DMS 273 (cell line): ENCODE data around the gene SLC35G4.
"Not testable (repeated sequence)": the region's sequence is repeated elsewhere in the genome, so short reads cannot be mapped to it uniquely, and the experiment has no call there.

Experiments used
- DNase-seq: peaks from one replicate; lab custom pipeline; 2025; ENCODE audit not compliant: unreplicated experiment; lab: John Stamatoyannopoulos, UW

Gene SLC35G4

GRCh38 chr18:11613611-11614010, 4.2 kb downstream of the SLC35G4 start:
- not testable (repeated sequence) for DNase-seq

- not testable (repeated sequence) for DNase-seq
Measured at GRCh38 chr18:11614042-11614441, 4.6 kb downstream of the SLC35G4 start.

- DNase-seq, result not testable (repeated sequence)
Measured at GRCh38 chr18:11614981-11615380, 5.6 kb downstream of the SLC35G4 start.

- not testable (repeated sequence) for DNase-seq
Measured at GRCh38 chr18:11647310-11647709, 37.9 kb downstream of the SLC35G4 start.

GRCh38 chr18:11647804-11648203, 38.4 kb downstream of the SLC35G4 start:
- not testable (repeated sequence) for DNase-seq

GRCh38 chr18:11649839-11650238, 40.4 kb downstream of the SLC35G4 start:
- DNase-seq, result no peak

- DNase-seq, result no peak
Measured at GRCh38 chr18:11651899-11652298, 42.5 kb downstream of the SLC35G4 start.

- DNase-seq, result no peak
Measured at GRCh38 chr18:11653521-11653920, 44.1 kb downstream of the SLC35G4 start.

- peak; percentile 87 for DNase-seq
Measured at GRCh38 chr18:11654736-11655605, 45.6 kb downstream of the SLC35G4 start.

- no peak for DNase-seq
Measured at GRCh38 chr18:11655606-11655932, 46.2 kb downstream of the SLC35G4 start.

- no peak for DNase-seq
Measured at GRCh38 chr18:11657152-11657551, 47.8 kb downstream of the SLC35G4 start.

- DNase-seq, result no peak
Measured at GRCh38 chr18:11657554-11657953, 48.2 kb downstream of the SLC35G4 start.

GRCh38 chr18:11658019-11658418, 48.6 kb downstream of the SLC35G4 start:
- DNase-seq, result no peak

GRCh38 chr18:11658989-11659388, 49.6 kb downstream of the SLC35G4 start:
- DNase-seq, result no peak
